NCI-H2081 (cell line): ENCODE data around the gene MAP2K1.
A peak's percentile ranks its signal among the peaks of the same experiment; 100 is the strongest.
"Not testable (repeated sequence)": the region's sequence is repeated elsewhere in the genome, so short reads cannot be mapped to it uniquely, and the experiment has no call there.

Experiments
- DNase-seq, 2 experiments: peaks; one replicate each; lab custom pipeline; 2025; lab: John Stamatoyannopoulos, UW

MAP2K1 gene

DNA sequence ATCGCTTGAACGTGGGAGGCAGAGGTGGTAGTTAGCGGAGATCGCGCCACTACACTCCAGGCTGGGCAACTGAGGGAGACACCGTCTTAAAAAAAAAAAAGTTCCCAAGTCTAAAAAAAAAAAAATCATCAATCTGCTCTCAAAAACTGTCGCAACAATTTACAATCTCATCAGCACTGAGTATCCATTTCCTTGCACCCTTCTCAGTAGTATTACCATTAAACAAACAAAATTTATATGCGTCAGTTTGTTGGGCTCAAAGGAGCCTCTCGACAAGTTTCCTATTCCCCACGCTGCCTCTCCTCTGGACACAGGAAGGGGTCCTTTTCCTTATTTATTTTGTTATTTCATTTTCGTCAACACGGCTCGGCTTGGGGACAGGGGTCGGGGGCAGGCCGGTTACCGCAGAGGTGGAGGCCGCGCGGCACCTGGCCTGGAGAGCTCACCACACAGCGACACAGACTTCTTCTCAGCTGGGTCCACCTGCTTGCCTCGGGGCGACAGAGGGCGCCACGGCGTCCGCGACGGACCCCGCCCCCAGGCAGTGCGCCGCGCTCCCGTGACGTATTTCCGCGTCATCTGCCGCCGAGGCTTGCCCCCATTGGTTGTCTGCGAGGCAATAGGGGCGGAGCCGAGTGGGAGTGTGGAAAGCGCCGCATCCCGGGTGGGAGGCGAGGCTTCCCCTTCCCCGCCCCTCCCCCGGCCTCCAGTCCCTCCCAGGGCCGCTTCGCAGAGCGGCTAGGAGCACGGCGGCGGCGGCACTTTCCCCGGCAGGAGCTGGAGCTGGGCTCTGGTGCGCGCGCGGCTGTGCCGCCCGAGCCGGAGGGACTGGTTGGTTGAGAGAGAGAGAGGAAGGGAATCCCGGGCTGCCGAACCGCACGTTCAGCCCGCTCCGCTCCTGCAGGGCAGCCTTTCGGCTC lies at the start of gene MAP2K1:
MAP2K1 (plus strand) TSS at position 709 of the 920 bp plus-strand sequence. CDS start 436 bp downstream, outside the sequence.
- DNase-seq, result peak; percentile 97

DNA sequence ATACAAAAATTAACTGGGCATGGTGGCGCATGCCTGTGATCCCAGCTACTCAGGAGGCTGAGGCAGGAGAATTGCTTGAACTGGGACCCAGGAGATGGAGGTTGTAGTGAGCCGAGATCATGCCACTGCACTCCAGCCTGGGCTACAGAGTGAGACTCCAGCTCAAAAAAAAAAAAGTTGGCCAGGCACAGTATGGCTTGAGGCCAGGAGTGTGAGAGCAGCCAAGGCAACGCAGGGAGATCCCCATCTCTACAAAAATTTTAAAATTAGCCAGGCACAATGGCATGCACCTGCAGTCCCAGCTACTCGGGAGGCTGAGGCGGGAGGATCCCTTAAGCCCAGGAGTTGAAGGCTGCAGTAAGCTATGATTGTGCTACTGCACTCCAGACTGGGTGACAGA lies 38.2 kb upstream of the MAP2K1 start:
- not testable (repeated sequence) for DNase-seq

DNA sequence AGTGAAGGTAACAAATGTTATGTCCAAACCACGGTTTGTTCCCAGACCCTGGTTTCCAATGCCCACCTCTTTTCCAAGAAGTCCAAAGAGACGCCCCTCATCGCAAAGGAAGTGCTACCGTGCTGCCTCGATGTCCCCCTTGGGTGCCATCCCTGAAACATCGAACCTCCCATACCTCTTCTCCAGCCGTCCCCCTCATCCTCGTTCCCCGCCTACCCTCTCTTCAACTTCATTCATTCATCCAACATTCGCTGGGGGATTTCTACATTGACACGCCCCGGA lies 30.7 kb upstream of the MAP2K1 start:
- no peak for DNase-seq

DNA sequence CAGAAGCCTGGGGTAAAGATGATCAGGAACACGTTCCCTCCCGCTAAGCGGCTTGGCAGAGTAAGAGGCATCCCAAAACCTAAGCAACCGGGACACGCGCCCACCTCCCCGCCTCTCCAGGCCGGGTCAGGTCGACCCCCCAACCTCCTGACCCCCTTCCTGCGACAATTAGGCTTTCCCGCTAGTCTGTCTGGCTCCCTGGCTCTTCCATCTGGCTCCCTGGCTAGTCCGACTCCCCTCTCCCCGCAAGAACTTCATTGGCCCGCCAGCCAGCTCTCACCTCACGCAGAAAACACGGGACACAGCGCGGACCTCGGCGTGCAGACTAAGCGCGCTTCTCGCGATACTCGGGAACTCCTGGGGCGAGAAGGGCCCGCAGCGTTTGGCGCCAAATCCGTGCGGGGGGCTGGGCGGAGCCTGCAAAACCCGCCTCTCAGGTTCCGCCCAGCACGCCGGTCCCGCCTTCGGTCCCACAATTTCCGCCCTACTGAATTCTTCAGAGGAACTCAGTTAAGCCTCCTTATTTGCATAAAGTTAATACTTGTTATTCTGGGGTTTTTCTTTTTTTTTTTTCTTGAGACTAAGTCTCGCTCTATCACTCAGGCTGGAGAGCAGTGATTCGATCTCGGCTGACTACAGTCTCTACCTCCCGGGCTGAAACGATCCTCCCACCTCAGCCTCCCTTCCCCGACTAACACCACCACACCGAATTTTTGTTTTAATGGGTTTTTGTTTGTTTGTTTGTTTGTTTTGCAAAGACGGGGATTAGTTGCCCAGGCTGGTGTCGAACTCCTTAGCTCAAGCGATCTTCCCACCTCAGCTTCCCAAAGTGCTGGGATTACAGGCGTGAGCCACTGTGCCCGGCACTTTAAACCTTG lies 30.1 kb upstream of the MAP2K1 start, which contains the start of gene TIPIN:
TIPIN (minus strand) TSS at position 327 of the 878 bp plus-strand sequence. CDS start 3,738 bp downstream, outside the sequence.
- DNase-seq, result peak; percentile 94 to 95

DNA sequence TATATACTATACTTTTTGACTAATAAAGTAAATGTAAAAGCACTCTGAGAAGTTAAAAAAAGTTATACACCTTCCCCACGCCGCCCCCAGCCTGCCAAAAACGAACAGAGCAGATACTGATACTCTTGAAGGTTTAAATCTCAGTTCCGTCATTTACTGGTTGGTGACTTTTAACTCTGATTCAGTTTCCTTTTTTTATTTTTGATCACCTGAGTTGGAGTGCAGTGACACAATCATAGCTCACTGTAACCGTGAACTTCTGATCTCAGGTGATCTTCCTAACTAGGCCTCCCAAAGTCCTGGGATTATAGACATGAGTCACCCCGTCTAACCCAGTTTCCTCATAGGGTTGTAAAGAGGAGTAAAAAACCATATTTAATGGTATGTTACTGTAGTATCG lies 27.0 kb upstream of the MAP2K1 start:
- DNase-seq, result no peak

DNA sequence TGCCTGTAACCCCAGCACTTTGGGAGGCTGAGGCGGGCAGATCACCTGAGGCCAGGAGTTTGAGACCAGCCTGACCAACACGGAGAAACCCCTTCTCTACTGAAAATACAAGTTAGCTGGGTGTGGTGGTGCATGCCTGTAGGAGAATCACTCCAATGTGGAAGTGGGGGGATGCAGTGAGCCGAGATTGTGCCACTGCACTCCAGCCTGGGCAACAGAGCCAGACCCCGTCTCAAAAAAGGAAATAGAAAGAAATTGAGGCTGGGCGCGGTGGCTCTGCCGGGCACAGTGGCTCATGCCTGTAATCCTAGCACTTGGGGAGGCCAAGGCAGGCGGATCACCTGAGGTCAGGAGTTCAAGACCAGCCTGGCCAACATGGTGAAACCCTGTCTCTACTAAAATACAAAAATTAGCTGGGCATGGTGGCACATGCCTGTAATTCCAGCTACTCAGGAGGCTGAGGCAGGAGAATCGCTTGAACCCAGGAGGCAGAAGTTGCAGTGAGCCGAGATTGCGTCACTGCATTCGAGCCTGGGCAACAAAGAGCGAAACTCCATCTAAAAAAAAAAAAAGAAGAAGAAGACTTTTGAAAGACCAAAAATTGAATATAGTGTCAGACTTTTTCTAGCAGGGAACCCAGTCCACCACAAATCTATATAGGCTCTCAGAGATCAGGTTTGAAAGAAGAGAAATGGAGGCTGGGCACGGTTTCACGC lies 24.8 kb upstream of the MAP2K1 start:
- not testable (repeated sequence) for DNase-seq

DNA sequence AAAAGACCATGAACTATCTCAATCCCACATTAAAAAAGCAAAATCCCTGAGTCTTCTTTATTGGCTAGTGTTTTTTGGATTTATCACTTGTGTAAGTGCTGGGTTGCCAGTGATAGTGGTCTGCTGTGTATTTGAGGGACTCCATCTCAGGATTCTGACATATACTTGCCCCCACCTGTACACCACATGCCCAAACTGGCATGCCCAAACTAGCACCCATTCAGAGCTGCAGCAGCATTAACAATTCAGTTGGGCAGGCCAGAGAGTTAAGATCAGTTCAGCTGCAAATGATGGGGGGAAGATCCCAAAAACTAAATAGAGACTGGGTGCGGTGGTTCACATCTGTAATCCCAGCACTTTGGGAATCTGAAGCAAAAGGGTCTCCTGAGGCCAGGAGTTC lies 23.9 kb upstream of the MAP2K1 start:
- DNase-seq, result no peak

DNA sequence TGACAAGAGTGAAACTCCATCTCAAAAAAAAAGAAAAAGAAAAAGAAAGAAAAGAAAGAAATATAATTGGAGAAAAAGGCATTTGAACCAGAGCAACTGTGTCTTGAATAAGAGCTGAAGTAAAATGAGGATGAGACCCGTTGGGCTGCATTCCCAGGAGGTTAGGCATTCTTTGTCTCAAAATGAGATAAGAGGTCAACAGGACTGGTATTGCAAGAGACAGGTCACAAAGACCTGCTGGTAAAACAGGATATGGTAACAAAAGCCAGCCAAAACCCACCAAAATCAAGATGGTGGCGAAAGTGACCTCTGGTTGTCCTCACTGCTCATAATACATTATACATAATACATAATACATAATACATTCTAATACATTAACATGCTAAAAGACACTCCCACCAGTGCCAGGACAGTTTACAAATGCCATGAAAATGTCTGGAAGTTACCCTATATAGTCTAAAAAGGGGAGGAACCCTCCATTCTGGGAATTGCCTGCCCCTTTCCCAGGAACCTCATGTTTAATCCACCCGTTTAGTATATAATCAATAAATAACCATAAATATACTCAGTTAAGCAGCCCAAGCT lies 21.7 kb upstream of the MAP2K1 start:
- DNase-seq, result no peak

DNA sequence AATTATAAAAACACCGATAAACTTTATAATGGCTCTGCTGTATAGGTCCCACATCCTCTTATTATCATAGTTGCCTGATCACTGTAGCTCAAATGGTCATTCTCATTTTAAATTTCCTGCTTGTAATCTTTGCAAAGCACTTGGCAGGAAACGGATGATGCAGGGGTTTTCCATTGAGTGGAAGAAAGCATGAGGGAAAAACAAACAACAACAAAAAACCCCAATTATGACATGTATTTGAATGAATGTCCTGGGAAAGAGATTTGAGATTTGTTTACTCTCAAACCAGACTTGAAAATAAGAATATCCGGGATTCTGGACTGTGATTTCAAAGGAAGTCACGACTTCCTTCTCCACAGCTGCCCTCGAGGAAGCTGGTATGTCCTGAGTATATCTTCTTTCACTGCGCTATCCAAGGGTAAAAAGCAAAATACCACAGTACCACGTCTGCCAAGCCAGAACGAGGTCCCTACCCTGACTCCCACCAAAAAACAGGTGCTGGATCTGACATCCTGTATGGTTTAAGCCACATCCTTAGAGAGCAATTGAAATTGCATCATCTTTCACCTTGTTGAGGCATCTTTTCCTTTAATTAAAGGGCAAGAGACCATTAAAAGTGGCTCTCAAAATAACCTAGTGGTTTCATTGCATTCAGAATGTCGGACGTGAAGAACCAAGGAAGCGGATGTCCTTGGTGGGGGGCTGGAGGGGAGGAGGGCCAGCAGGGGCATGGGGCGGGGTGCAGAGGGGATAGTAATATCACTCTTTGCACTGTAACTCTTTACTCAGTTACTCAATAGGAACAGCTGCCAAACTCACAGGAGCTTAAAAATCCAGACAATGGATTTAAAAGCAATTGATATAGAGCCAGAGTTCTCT lies 16.7 kb upstream of the MAP2K1 start:
- DNase-seq, result peak; percentile 25 to 48

DNA sequence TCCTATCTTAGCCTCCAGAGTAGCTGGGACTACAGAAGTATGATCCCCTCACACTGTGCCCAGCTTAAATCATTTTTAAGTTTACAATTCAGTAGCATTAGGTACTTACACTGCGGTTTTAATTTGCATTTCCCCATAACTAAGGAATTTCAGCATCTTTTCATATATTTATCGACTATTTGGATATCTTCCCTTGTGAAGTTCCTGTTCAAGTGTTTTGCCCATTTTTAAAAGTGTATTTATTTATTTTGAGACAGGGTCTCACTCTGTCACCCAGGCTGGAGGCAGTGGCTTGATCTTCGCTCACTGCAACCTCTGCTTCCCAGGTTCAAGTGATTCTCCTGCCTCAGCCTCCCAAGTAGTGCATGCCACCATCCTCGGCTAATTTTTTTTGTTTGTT lies 12.5 kb upstream of the MAP2K1 start:
- DNase-seq, result no peak

DNA sequence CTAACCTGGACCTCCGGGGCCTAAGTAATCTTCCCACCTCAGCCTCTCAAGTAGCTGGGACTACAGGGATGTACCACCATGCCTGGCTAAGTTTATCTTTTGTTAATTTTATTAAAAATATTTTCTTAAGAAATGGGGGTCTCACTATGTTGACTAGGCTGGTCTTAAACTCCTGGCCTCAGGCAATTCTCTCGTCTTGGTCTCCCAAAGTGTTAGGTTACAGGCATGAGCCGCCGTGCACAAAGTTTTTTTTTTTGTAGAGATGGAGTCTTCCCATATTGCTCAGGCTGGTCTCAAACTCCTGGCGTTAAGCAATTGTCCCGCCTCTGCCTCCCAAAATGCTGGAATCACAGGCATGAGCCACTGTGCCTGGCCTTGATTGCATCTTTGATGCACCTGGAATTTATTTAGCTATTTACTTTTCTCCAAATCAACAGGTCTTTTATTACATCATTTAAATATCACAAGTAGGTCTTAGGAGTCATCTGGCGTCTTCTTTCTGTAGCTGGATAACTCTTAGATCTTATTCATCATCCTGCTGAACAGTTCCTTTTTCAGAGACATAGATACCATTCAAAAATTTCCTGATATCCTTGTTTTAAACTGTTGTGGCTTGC lies 7.8 kb upstream of the MAP2K1 start:
- no peak for DNase-seq

DNA sequence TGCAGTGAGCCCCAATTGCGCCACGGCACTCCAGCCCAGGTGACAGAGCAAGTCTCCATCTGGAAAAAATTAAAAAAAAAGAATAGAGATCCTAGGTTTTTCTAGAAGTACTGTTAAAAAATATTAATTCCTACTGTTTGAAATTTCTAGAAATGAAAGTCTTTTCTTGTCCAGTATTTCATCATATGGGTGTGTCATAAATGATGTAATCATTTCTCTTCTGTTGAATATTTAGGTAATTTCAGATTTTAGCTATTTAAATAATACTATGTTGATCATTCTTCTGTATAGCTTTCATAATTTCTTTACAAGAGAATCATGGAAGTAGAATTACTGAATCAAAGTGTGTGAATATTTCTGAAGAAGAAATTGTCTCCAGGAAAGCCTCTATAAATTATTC lies 5.3 kb upstream of the MAP2K1 start:
- not testable (repeated sequence) for DNase-seq

DNA sequence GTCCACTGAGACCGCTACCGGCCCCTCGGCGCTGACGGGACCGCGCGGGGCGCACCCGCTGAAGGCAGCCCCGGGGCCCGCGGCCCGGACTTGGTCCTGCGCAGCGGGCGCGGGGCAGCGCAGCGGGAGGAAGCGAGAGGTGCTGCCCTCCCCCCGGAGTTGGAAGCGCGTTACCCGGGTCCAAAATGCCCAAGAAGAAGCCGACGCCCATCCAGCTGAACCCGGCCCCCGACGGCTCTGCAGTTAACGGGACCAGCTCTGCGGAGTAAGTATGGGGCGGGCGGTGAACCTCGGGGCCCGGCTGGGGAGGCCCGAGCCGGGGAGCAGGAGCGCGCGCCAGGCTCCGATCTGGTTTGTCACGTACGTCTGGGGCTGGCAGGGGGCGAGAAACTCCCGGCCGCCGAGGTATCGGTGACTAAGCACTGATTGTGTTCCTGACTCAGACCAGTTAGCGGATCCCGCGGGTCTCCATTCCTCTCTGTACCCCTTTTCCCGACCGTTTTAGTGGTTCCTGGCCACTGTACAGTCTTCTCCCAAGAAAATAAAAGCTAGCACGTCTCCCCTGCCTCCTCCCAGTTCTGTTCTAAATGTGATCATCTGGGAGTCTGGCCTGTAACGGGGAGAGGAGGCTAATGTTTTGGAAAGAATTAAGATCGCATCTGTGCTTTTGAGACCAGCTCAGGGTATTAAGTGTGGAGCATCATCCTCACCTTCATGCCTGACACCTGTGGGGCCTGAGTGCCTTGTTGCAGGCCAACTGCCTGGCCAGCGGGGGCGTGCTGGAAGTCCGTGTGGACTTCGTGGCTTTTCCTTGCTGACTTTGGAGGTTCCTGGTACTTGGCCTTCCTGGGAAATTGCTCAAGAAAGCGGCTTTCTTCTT lies 691 bp downstream of the MAP2K1 start:
- DNase-seq, result peak; percentile 39 to 44

DNA sequence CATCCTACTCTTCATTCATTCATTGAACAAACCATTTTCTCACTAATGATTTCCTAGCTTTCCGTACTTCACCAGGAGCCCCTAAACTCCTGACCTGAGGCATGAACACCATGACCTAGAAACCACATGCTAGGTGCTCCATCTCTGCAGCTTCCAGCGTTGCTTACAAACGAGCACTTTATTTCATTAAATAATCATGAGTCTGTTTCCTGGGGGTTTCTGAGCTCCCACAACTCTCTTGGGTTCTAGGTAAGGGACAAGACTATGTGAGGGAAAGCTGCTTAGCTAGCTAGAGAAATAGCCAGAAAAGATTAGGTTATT lies 1.3 kb downstream of the MAP2K1 start:
- DNase-seq, result no peak

DNA sequence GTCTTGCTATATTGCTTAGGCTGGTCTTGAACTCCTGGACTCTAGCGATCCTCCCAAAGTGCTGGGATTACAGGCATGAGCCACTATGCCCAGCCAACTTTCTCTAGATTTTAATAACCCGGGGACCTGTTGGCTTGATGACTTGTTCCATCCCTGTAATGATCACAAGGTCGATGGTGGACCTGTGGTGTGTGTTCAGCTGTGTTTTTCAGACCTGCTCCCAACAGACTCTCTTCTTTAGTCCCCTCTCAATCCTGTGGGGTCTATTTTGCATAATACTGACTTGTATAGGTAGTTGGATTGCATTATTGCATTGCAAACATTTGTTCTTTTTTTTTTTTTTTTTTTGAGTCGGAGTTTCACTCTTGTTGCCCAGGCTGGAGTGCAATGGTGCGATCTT lies 1.9 kb downstream of the MAP2K1 start:
- no peak for DNase-seq

DNA sequence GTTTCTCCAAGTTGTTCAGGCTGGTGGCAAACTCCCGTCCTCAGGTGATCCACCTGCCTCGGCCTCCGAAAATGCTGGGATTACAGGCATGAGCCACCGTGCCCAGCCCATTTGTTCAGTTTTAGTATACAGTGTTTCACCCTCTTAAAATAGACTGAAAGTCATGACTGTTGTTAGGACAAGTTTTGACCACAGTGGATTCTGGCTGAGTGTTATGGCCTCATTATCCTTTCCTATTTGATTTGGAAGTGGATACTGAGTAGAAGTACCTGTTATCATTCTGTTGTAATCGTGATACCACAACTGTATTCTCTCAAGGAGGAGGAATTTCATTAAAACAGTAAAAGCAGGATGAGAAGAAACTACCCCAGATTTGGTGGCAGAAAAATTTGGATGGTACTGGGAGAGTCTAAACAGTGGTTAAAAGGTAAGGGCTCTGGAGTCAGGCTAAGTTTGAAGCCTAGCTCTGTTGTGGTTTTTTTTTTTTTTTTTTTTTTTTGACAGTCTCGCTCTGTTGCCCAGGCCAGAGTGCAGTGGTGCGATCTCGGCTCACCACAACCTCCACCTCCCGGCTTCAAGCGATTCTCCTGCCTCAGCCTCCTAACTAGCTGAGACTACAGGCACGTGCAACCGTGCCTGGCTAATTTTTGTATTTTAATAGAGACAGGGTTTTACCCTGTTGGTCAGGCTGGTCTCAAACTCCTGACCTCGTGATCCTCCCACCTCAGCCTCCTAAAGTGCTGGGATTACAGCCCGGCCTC lies 2.6 kb downstream of the MAP2K1 start:
- no peak for DNase-seq

DNA sequence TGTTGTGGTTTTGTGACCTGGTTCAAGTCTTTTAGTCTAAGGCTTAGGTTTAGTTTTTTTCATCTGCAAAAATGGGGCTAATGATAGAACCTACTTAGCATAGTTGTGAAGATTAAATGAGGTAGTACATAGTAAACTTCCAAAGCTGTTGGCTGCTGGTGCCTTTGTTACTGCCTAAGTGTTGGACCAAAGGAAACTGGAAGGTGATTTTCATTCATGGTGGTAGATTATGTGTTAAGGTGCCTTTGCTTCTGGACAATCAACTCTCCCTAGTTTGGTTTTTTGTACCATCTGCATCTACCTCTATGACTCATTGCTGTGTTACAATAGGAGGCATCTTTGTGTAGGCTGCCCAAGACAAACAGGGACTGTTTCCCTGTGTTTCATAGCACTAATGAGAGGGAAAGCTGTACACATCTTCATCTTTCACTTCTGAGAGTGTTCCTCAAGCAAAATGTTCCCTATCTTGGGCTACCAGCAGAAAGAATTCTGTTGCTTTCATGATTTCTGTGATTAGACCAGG lies 3.2 kb downstream of the MAP2K1 start:
- no peak for DNase-seq

DNA sequence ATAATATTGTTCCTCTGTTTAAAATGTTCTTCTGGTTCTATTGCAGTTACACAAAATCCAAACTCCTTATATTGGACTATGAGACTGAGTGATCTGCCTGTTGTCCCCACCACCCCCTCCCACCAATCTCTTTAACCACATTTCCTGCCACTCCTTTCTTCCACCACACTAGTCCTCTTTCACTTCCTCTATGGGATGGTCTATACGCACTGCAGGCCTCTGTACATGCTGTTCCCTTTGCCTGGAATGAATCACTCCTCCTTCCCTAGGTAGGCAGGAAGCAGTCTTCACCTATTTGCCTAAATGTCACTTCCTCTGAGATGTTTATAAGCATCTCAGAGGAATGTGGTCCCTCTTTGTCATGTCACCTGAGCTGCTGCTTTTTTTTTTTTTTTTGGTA lies 4.0 kb downstream of the MAP2K1 start:
- DNase-seq, result no peak

DNA sequence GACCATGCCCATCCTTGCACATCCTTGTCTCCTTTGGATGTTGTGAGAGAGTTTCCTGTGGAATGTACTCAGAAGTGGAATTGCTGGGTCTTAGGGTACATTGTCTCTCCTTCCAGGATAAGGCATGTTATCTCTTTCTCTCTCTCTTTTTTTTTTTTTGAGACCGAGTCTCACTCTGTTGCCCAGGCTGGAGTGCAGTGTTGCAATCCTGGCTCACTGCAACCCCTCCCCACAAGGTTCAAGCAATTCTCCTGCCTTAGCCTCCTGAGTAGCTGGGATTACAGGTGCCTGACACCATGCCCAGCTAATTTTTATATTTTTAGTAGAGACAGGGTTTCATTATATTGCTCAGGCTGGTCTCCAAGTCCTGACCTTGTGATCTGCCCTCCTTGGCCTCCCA lies 6.3 kb downstream of the MAP2K1 start:
- DNase-seq, result not testable (repeated sequence)
